Measurements from ENCODE around the gene PTGES.
A peak's percentile ranks its signal among the peaks of the same experiment; 100 is the strongest.
"Not testable (repeated sequence)": the region's sequence is repeated elsewhere in the genome, so short reads cannot be mapped to it uniquely, and the experiment has no call there.

The PTGES gene

DNA sequence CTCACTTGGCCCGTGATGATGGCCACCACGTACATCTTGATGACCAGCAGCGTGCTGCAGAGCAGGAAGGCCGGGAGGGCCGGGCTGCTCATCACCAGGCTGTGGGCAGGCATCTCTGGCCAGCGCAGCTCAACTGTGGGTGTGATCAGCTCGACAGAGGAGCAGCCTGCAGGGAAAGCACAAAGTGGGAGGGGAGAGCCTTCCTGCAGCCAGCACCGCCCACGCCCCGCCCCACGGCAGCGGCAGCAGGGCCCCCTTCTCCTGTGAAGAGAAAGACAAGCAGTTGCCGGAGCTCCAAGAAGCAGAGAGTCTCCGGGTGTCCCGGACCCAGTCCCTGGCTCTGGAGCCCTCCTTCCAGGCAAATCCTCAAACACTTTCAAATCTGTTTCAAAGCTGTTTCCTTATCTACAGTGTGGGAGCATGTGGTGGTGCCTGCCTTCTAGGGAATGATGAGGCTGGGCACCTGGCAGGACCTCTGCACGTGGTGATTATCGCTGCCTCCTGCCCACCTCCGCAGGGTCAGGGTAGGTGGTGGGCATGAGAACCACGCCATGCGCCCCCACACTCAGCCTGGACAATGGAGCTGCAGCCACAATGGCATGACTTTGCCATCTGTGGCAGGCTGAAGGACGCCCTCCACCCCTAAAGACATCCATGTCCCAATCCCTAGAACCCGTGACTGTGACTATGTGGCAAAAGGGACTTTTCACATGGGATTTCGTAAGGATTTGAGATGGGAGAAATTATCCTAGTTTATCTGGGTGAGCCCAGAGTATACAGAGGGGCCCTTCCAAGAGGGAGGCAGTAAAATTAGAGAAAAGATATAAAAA lies at the start of gene PTGES:
PTGES (minus strand) TSS at position 143 of the 830 bp plus-strand sequence; CDS start at position 113, 30 bp downstream.
- peak within 1 kb of the TSS in 17 of 21 experiments; percentile 7 to 83 (median 67) for H3K27ac ChIP-seq
- peak within 1 kb of the TSS; percentile 6 to 50 (median 31) for H3K4me3 ChIP-seq

- no peak overlapping the region for H3K27ac ChIP-seq
- no peak overlapping the region for H3K4me3 ChIP-seq
Observed at GRCh38 chr9:129801504-129801903, 48.7 kb upstream of the PTGES start.

- no peak overlapping the region for H3K27ac ChIP-seq
- H3K4me3 ChIP-seq = no peak overlapping the region
Observed at GRCh38 chr9:129798973-129799372, 46.1 kb upstream of the PTGES start.

GRCh38 chr9:129796029-129796428 lies 43.2 kb upstream of the PTGES start:
- not testable (repeated sequence) for H3K27ac ChIP-seq, H3K4me3 ChIP-seq

DNA sequence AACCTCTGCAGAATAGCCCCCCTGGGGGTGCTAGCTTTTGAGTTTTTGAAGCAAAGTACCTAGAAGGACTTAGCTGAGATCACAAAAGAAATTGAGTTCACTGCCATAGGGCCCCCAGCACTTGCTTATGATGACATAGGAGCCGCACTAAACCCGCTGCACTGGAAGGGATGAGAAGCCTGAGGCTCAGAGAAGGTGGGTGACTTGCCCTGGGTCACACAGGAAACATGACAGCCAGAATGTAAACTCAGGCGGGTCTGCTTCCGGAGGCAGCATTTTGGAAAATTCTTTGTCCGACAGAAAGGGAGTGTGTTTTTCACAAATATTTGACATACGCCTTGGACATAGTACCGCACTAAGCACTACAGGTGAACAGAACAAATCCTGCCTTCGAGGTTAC lies 41.7 kb upstream of the PTGES start:
- no peak overlapping the region for H3K27ac ChIP-seq
- H3K4me3 ChIP-seq = no peak overlapping the region

DNA sequence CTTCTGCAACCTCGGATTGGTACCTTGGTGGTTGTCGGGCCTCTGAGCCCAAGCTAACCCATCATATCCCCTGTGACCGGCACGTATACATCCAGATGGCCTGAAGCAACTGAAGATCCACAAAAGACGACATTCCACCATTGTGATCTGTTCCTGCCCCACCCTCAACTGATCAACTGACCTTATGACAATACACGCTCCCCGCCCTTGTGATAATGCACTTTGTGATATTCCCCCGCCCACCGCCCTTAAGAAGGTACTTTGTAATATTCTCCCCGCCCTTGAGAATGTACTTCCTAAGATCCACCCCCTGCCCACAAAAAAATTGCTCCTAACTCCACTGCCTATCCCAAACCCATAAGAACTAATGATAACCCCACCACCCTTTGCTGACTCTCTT lies 33.6 kb upstream of the PTGES start:
- Histone ChIP-seq H3K4me3 (no peak overlapping the region), H3K27ac (no peak overlapping the region)

GRCh38 chr9:129785866-129786265 lies 33.0 kb upstream of the PTGES start:
- Histone ChIP-seq H3K27ac (no peak overlapping the region), H3K4me3 (no peak overlapping the region)

DNA sequence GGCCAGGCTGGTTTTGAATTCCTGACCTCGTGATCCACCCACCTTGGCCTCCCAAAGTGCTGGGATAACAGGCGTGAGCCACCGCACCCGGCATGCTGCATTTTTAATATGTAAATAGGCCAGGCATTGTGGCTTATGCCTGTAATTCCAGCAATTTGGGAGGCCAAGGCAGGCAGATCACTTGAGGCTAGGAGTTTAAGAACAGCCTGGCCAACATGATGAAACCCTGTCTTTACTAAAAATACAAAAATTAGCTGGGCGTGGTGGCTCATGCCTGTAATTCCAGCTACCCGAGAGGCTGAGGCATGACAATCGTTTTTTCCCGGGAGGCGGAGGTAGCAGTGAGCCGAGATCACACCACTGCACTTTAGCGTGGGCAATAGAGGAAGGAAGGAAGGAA lies 32.1 kb upstream of the PTGES start:
- H3K4me3 ChIP-seq = not testable (repeated sequence)

DNA sequence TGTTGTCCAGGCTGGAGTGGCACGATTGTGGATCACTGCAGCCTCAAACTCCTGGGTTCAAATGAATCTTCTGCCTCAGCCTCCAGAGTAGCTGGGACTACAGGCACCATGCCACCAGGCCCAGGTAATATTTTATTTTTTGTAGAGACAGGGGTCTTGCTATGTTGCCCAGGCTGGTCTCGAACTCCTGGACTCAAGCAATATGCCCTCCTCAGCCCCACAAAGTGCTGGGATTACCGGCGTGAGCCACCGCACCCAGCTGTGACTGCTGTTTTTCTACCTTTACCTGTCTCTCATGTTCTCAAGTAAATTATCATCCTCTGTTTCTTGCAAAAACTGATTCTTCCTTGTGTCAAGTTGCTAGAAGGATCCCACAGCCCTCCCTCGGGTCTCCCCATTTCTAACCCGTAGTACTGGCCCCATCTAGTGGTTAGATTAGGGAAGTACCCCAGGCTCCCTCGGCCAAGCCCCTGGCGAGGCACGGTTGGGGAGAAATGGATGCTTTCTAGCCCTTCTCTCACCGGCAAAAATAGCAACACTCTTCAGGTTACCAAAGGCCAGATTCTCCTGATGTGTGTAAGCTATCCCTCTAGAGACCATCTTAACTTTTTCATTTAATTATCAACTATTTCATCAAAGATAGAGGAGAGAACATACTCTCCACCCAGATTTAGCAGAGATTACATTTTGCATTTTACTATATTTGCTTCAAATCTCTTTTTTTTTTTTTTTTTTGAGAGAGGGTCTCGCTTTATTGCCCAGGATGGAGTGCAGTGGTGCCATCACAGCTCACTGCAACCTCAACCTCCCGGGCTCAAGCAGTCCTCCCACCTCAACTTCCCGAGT lies 30.9 kb upstream of the PTGES start:
- H3K27ac ChIP-seq = no peak overlapping the region
- no peak overlapping the region for H3K4me3 ChIP-seq

More for the DNA sequence above, 32.1 kb upstream of the PTGES start:
- H3K27ac ChIP-seq = not testable (repeated sequence)

DNA sequence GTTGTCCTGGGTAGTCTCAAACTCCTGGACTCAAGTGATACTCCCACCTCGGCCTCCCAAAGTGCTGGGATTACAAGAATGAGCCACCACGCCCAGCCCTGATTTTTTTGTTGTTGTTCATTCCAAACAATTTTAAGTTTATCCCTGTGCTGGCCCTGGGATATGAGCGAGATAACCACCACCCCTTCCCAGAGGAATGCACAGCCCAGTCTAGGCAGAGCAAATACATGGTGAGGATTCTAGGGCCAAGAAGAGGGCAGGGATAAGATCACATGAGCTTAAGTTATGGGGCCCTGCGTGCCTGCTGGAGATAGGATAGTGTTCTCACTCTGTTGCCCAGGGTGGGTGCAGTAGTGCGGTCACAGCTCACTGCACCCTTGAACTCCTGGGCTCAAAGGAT lies 29.1 kb upstream of the PTGES start:
- H3K4me3 ChIP-seq = no peak overlapping the region
- H3K27ac ChIP-seq = no peak overlapping the region

- Histone ChIP-seq H3K4me3 (no peak overlapping the region), H3K27ac (no peak overlapping the region)
Observed at GRCh38 chr9:129781131-129781530, 28.3 kb upstream of the PTGES start.

GRCh38 chr9:129779560-129780190 lies 26.8 kb upstream of the PTGES start:
- H3K4me3 ChIP-seq = no peak overlapping the region

GRCh38 chr9:129778469-129778868 lies 25.6 kb upstream of the PTGES start:
- Histone ChIP-seq H3K27ac (peak overlapping the region in 1 of 21 experiments; percentile 71), H3K4me3 (no peak overlapping the region)

More at GRCh38 chr9:129779560-129780190, 26.8 kb upstream of the PTGES start:
- H3K27ac ChIP-seq = no peak overlapping the region

DNA sequence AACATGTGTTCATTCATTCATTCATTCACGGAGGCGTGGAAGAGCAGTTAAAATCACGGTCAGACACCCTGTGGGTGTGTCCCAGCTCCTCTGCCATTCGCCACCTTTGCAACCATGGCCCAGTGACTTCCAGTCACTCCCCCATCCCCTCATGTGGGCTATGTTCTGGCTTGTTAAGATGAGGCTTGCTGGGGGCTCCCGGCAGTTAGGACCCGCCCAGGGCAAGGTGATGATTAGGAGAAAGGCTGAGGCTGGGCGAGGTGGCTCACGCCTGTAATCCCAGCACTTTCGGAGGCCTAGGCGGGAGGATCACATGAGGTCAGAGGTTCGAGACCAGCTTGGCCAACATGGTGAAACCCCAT lies 24.9 kb upstream of the PTGES start:
- H3K27ac ChIP-seq = peak overlapping the region in 12 of 21 experiments; percentile 3 to 84 (median 48)
- H3K4me3 ChIP-seq = no peak overlapping the region

GRCh38 chr9:129776938-129777768 lies 24.3 kb upstream of the PTGES start:
- H3K27ac ChIP-seq = peak overlapping the region in 18 of 21 experiments; percentile 10 to 84 (median 52)
- H3K4me3 ChIP-seq = no peak overlapping the region

- Histone ChIP-seq H3K4me3 (no peak overlapping the region), H3K27ac (peak overlapping the region in 16 of 21 experiments; percentile 10 to 84 (median 51))
Observed at GRCh38 chr9:129776566-129776937, 23.7 kb upstream of the PTGES start.

GRCh38 chr9:129776096-129776495 lies 23.3 kb upstream of the PTGES start:
- peak overlapping the region in 5 of 21 experiments; percentile 42 to 84 (median 75) for H3K27ac ChIP-seq
- not testable (repeated sequence) for H3K4me3 ChIP-seq

GRCh38 chr9:129775448-129775798 lies 22.6 kb upstream of the PTGES start:
- peak overlapping the region in 2 of 21 experiments; percentile 0 to 45 for H3K27ac ChIP-seq
- H3K4me3 ChIP-seq = no peak overlapping the region

DNA sequence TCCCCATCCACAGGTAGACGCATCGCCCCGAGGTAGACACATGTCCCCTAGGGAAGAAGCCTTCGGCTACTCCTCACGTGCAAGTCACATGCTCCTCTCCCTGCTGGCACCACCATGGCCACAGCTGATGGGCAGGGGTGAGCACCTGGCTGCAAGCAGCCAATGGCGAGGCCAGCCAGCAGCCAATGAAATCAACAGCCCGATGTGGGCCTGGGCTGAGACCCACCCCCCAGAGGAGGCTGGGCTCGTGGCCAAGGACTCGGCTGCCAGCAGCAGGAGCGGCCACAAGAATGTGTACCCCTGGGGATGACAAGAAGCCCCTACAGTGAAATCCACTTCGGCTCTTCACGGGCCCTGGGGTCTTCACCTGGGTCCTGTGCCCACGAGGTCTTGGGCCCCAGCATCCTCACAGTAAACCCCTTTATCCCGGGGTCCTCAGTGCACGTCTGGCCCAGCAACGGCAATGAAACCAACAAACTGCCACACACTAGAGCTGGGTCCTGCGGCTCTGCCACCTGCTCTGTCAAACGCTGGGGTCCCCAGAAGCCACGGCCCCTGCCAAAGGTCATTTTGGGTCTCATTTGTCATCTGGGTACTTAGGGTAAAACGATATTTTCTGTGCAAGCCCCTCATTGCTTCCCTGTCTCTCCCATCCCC lies 22.1 kb upstream of the PTGES start:
- no peak overlapping the region for H3K4me3 ChIP-seq
- H3K27ac ChIP-seq = peak overlapping the region in 2 of 21 experiments; percentile 0 to 45
